Tibial artery (tissue), 4 donors: Measurements from ENCODE around the gene VSIG10L.

Experiments used
- DNase-seq, 2 donors: peaks; one replicate each; pipeline ENCODE4 v3.0.0-alpha.2; 2019
- H3K27ac ChIP-seq, 2 donors: fragments of 200-600 bp; sonication (generic) in 1 of 2; 1 replicate in 1 of 2; 2 replicates in 1 of 2; pipeline ENCODE4 v1.5.1; 2018 to 2019; ENCODE audit warnings: mild to moderate bottlenecking in 1 of 2
- H3K27me3 ChIP-seq, 2 donors: fragments of 200-600 bp; sonication (generic) in 1 of 2; one replicate each; pipeline versions ENCODE4 v1.5.1 to v1.6.0; 2016 to 2019
- H3K36me3 ChIP-seq, 3 donors: fragments of 200-600 bp; sonication (generic) in 2 of 3; one replicate each; pipeline ENCODE4 v1.5.1; 2016 to 2019; ENCODE audit warnings: mild to moderate bottlenecking in 2 of 3
- H3K4me1 ChIP-seq, 4 donors: fragments of 200-600 bp; sonication (generic) in 2 of 4; 1 replicate in 3 of 4; 2 replicates in 1 of 4; pipeline ENCODE4 v1.5.1; 2016 to 2019
- H3K4me3 ChIP-seq, 2 donors: fragments of 200-600 bp; sonication (generic) in 1 of 2; 1 replicate in 1 of 2; 2 replicates in 1 of 2; pipeline ENCODE4 v1.5.1; 2018 to 2019; ENCODE audit warnings: mild to moderate bottlenecking in 2 of 2
- H3K9me3 ChIP-seq, 3 donors: fragments of 200-600 bp; sonication (generic) in 1 of 3; one replicate each; pipeline ENCODE4 v1.5.1; 2016 to 2019
- CTCF ChIP-seq, 2 experiments: fragments of 200-600 bp in 1 of 2; fragments of 450-650 bp in 1 of 2; IDR thresholded peaks; one replicate each; pipeline ENCODE4 v1.5.1; 2017 to 2019; ENCODE audit warnings: antibody characterized with exemption in 2 of 2, mild to moderate bottlenecking in 1 of 2, moderate library complexity in 1 of 2
- intact Hi-C: fragments of 100-400 bp; cut with DNase I; formaldehyde crosslinking; loops from one replicate; pipeline ENCODE4 v1.15.0; 2023; ENCODE audit warnings: low total_unique reads

VSIG10L gene

GRCh38 chr19:51292971-51293370, 49.0 kb downstream of the VSIG10L start:
- Histone ChIP-seq H3K4me3 (no peak overlapping the region), H3K4me1 (no peaks in the 10 kb centered on the region), H3K27ac (no peak overlapping the region), H3K9me3 (no peaks in the 10 kb centered on the region), H3K36me3 (no peaks in the 10 kb centered on the region), H3K27me3 (peaks cover 0 to 30% of the 10 kb centered on the region in 2 donors)
- no peak for DNase-seq
- intact Hi-C loops, result no loop called here
- TF ChIP-seq CTCF (IDR thresholded peaks at IDR 0.05), result no peak

- intact Hi-C loops, result no loop called here
- Histone ChIP-seq H3K9me3 (no peaks in the 10 kb centered on the region), H3K36me3 (no peaks in the 10 kb centered on the region), H3K27ac (no peak overlapping the region), H3K27me3 (peaks cover 0 to 16% of the 10 kb centered on the region in 2 donors), H3K4me1 (no peaks in the 10 kb centered on the region), H3K4me3 (no peak overlapping the region)
- TF ChIP-seq CTCF (IDR thresholded peaks at IDR 0.05), result no peak
- DNase-seq, result no peak
Measured at GRCh38 chr19:51289635-51290034, 52.3 kb downstream of the VSIG10L start.

GRCh38 chr19:51285682-51286081, 56.3 kb downstream of the VSIG10L start:
- Histone ChIP-seq H3K27me3 (no peaks in the 10 kb centered on the region), H3K9me3 (peaks cover 0 to 10% (median 0%) of the 10 kb centered on the region in 3 donors), H3K4me3 (no peak overlapping the region), H3K4me1 (no peaks in the 10 kb centered on the region), H3K27ac (no peak overlapping the region), H3K36me3 (no peaks in the 10 kb centered on the region)
- DNase-seq, result no peak
- intact Hi-C loops, result no loop called here
- no peak for TF ChIP-seq CTCF (IDR thresholded peaks at IDR 0.05)

GRCh38 chr19:51282335-51282734, 59.6 kb downstream of the VSIG10L start:
- no peak for DNase-seq
- TF ChIP-seq CTCF (IDR thresholded peaks at IDR 0.05), result no peak
- Histone ChIP-seq H3K36me3 (no peaks in the 10 kb centered on the region), H3K27ac (no peak overlapping the region), H3K4me3 (no peak overlapping the region), H3K4me1 (no peaks in the 10 kb centered on the region), H3K9me3 (peaks cover 0 to 10% (median 0%) of the 10 kb centered on the region in 3 donors), H3K27me3 (peaks cover 0 to 5% of the 10 kb centered on the region in 2 donors)
- intact Hi-C loops, result no loop called here
